ENCODE results near the gene CRYBG2. TPM values are rescaled to one million over a fixed set of nuclear protein-coding genes. Genes with fewer than 3 reads are reported as not detected.
"Not testable (repeated sequence)": the region's sequence is repeated elsewhere in the genome, so short reads cannot be mapped to it uniquely, and the experiment has no call there.

Gene CRYBG2
- total RNA-seq, 2 donors from 2014 or later = 1.6 to 2.3 TPM

DNA sequence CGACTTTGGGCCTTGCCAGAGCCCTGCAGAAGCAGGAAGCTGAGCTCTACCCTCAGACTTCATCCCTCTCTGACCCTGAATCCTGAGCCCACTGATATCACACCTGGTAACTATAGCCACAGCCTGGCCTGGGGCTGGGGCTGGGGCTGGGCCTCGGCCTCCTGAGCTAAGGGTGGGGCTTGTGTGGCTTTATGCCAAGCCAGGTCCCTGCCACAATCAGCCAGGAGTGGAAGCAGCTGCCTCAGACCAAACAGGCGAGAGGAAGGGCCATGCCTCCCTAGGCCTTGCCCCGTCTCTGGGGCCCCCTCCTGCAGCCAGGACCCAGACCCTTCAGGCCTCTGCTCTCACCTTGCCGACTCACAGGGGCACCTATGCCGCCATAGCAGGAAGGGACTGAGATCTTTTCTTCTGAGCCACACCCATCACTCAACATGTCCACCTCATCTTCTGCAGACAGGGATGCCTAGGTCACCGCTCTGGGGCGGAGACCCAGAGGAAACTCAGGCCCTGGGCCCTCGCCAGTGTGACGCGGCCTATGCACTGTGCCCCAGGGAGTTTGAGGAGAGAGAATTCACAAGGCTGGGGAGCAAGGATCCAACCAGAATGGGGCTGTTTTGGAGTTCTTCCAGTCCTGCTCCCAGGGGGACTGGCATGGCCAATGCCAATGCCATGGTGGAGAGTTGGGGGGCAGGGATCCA lies 53.2 kb downstream of the CRYBG2 start:
- Mint-ChIP-seq H3K36me3 (ENCODE audit: insufficient read depth in 2 of 2) (peaks cover 0 to 2% of the 10 kb centered on the region in 2 donors), H3K27me3 (ENCODE audit: low read depth) (no peaks in the 10 kb centered on the region), H3K27ac (peak overlapping the region; percentile 10), H3K4me1 (ENCODE audit: low read depth) (peaks cover 15% of the 10 kb centered on the region), H3K9me3 (no peaks in the 10 kb centered on the region), H3K4me3 (no peak overlapping the region)
- no peak for ATAC-seq (replicated peaks in 1 of 2)
- no peak for DNase-seq

DNA sequence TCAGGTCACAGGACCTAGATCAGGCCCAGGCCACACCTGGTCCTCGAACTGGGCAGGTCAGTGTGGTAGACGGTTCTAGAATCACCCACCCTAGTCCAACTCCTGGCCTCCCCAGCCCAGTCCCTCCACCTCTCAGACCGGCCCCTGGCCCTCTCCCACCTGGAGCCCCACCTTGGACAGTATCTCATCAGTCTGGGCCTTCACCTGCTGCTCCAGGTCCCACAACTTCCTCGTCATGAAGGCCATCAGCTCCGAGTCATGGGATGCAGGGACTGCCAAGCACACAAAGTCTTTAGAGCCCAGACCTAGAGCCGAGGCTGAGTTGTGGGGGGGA lies 56.2 kb downstream of the CRYBG2 start:
- no peak for DNase-seq
- Mint-ChIP-seq H3K27ac (no peak overlapping the region), H3K4me3 (no peak overlapping the region), H3K9me3 (no peaks in the 10 kb centered on the region), H3K4me1 (ENCODE audit: low read depth) (peaks cover 7% of the 10 kb centered on the region), H3K36me3 (ENCODE audit: insufficient read depth in 2 of 2) (peaks cover 0 to 2% of the 10 kb centered on the region in 2 donors), H3K27me3 (ENCODE audit: low read depth) (no peaks in the 10 kb centered on the region)
- ATAC-seq (replicated peaks in 1 of 2) = no peak

DNA sequence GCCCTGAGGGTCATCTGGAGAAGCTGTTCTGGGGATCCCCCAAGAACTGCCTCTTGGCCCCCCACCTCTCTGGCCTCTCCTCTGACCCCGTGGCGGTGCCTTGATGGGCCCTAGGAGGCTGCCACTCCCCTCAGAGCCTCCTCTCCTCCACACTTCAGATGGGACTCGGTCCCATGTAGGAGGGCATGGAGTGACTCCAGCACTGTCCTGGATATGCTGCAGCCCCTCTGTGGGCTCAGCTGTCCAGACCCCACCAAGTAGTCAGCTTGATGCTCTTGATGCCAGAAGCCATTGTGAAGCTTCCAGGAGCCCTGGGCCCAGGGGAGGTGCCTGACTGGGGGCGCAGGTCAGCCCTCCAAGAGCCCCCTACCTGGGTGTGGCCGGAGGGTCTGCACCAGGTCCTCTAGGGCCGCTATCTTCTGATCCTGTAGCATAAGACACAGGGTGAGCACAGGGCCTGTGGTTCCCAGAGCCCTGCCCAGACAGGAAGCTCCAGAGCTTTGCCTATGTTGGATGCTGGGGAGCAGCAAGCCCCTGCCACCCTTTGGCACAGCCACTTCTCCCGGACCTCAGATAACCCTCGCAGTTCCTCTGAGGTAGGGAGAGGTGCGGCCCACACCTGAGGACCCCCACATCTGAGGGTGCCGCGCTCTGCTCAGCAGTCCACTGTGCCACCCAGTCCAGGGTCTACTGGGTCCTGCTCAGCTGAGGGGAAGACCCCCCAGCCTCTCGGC lies 56.7 kb downstream of the CRYBG2 start:
- Mint-ChIP-seq H3K4me3 (no peak overlapping the region), H3K4me1 (ENCODE audit: low read depth) (peaks cover 9% of the 10 kb centered on the region), H3K36me3 (ENCODE audit: insufficient read depth in 2 of 2) (peaks cover 0 to 3% of the 10 kb centered on the region in 2 donors), H3K27me3 (ENCODE audit: low read depth) (no peaks in the 10 kb centered on the region), H3K9me3 (no peaks in the 10 kb centered on the region), H3K27ac (no peak overlapping the region)
- ATAC-seq (replicated peaks in 1 of 2) (no peak), DNase-seq (no peak)

DNA sequence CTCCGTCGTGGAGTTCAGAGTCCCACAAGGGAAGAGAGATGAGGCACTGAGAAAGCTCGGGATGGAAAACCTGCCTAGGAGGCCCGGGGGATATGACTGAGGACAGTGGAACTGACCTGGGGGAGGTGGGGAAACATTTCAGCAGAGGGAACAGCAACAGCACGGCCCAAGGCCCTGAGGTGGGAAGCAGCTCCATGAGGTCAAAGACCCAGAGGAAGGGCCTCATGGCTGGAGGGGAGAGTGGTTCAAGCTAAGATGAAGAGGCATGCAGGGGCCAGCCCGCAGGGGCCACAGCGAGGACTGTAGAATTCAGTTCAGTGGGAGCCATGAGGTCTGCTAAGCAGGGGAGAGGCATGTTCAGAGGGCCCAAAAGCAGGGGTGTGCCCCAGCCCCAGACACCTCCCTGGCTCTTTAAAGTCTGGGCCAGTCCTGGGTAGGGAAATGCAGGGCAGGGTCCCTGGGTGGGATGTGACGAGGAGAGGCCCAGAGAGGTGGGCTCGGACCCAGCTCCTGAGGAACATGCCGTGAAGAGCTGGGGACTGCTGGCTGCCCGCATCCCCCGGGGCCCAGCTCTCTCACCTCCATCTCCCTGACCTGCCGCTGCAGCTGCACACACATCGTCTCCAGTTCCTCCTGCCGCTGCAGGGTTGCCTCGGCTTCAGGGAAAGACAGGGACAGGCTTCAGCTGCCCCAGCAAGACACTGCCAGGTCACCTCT lies 57.4 kb downstream of the CRYBG2 start:
- Mint-ChIP-seq H3K27me3 (ENCODE audit: low read depth) (no peaks in the 10 kb centered on the region), H3K4me3 (no peak overlapping the region), H3K27ac (no peak overlapping the region), H3K4me1 (ENCODE audit: low read depth) (peaks cover 14% of the 10 kb centered on the region), H3K9me3 (no peaks in the 10 kb centered on the region), H3K36me3 (ENCODE audit: insufficient read depth in 2 of 2) (peaks cover 0 to 5% of the 10 kb centered on the region in 2 donors)
- ATAC-seq (replicated peaks in 1 of 2) (no peak), DNase-seq (no peak)

DNA sequence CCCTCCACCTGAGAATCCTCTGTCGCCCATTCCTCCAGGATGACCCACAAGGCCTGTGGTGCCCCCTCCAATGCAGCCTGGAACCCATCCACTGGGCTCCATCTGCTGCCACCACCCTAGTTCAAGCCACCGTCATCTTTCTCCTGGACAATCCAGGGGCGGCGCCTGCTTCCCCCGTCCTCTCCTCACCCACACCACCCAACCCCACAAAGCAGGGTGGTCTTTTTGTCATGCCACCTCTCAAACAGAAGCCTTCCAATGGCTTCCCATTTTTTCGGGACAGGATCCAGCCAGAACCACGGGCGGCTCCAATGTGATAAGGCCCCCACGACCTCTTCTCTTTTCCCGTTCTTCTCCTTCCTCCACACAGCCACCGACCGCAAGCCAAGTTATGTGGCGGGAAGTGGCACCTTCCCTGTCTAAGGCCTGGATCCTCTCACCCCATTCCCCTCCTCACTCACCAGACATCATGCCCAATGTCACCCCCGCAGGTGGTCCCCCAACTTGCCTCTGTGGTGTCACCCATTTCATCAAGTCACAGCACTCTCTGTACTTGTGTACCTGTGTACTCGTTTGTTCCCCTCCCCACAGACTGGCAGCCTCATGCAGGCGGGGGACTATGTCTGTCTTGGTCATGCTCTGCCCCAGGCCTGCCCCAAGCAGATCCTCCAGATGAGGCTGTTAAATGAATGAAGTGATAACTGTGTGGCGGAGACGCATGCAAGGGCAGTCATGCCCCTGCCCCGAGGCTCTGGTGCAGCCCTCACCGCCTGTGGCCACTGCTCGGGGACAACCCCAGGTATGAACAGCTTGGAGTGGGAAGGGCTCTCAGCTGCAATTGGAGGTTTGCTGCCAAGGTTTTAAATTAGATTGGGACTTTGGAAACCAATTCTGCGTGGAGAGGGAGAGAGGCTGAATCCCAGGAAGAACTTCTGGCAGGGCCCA lies 58.5 kb downstream of the CRYBG2 start:
- DNase-seq (no peak), ATAC-seq (replicated peaks in 1 of 2) (no peak)
- peaks cover 0 to 5% of the 10 kb centered on the region in 2 donors for H3K36me3 Mint-ChIP-seq (ENCODE audit: insufficient read depth in 2 of 2)
- peaks cover 22% of the 10 kb centered on the region for H3K4me1 Mint-ChIP-seq (ENCODE audit: low read depth)
- H3K9me3 Mint-ChIP-seq = no peaks in the 10 kb centered on the region
- H3K27me3 Mint-ChIP-seq (ENCODE audit: low read depth) = no peaks in the 10 kb centered on the region
- H3K4me3 Mint-ChIP-seq = no peak overlapping the region
- no peak overlapping the region for H3K27ac Mint-ChIP-seq

DNA sequence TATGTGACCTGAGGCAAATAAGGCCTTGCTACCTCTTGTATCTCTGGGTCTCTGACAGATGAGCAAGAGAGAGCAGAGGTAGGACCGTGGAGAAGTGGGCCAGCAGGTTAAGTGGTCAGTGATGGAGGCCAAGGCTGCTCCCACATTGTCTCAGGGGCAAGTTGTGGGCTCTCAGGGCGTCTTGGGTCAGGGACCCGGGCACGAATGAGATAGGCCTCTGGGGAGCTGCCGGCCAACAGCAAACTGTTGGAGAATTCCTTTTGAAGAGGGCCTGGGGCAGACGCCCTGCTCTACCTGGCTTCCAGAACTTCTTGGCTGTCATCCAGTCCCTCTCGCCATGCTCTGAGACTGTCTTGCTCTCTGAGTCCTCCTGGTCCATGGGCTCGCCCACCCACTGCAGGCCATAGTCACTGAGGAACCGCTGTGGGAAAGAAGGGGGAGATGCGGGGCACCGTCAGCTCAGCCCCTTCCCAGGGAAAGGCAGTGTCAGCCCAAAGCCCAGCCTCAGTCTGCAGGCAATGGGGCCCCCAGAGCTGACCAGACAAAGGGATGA lies 59.9 kb downstream of the CRYBG2 start:
- H3K27me3 Mint-ChIP-seq (ENCODE audit: low read depth) = no peaks in the 10 kb centered on the region
- no peak for ATAC-seq (replicated peaks in 1 of 2)
- H3K36me3 Mint-ChIP-seq (ENCODE audit: insufficient read depth in 2 of 2) = peaks cover 0 to 5% of the 10 kb centered on the region in 2 donors
- no peak overlapping the region for H3K4me3 Mint-ChIP-seq
- DNase-seq = no peak
- peaks cover 37% of the 10 kb centered on the region for H3K4me1 Mint-ChIP-seq (ENCODE audit: low read depth)
- H3K9me3 Mint-ChIP-seq = no peaks in the 10 kb centered on the region
- no peak overlapping the region for H3K27ac Mint-ChIP-seq

DNA sequence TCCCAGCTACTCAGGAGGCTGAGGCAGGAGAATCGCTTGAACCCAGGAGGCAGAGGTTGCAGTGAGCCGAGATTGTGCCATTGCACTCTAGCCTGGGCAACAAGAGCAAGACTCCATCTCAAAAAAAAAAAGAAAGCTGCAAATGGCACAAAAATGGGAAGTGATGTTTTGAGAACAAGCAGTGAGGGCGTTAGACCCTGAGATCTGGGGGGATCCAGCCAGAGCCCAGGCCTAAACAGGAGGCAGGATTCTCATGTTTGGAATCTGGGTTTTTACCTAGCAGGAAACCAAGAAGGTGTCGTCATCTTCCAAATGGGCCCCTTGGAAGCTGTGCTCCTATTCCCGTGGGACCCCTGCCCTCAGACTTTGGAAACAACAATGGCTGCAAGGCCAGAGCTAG lies 61.2 kb downstream of the CRYBG2 start:
- not testable (repeated sequence) for H3K9me3 Mint-ChIP-seq; H3K27me3 Mint-ChIP-seq (ENCODE audit: low read depth); ATAC-seq (replicated peaks in 1 of 2); H3K36me3 Mint-ChIP-seq (ENCODE audit: insufficient read depth in 2 of 2); DNase-seq; H3K4me3 Mint-ChIP-seq
- peaks cover 49% of the 10 kb centered on the region for H3K4me1 Mint-ChIP-seq (ENCODE audit: low read depth)
- H3K27ac Mint-ChIP-seq = peak overlapping the region; percentile 61

DNA sequence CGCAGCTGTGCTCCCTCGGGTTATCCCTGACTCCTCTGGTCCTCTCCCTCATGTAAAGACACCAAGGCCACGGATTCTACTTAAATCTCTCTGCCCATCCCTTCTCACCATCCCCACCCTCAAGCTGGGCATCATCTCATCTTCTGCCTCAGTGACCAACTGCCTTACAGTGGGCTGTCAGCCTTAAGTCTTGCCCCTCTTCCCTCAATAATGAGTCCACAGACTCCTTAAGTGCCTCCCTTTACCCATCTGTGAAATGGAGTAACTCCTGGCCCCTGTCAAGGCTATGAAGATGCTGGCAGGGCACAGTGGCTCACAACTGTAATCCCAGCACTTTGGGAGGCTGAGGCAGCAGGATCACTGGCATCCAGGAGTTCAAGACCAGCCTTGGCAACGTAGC lies 62.0 kb downstream of the CRYBG2 start:
- Mint-ChIP-seq H3K27me3 (ENCODE audit: low read depth) (no peaks in the 10 kb centered on the region), H3K4me3 (no peak overlapping the region), H3K27ac (peak overlapping the region; percentile 69), H3K9me3 (no peaks in the 10 kb centered on the region), H3K4me1 (ENCODE audit: low read depth) (peaks cover 57% of the 10 kb centered on the region), H3K36me3 (ENCODE audit: insufficient read depth in 2 of 2) (peaks cover 0 to 5% of the 10 kb centered on the region in 2 donors)
- ATAC-seq (replicated peaks in 1 of 2) (no peak), DNase-seq (no peak)

DNA sequence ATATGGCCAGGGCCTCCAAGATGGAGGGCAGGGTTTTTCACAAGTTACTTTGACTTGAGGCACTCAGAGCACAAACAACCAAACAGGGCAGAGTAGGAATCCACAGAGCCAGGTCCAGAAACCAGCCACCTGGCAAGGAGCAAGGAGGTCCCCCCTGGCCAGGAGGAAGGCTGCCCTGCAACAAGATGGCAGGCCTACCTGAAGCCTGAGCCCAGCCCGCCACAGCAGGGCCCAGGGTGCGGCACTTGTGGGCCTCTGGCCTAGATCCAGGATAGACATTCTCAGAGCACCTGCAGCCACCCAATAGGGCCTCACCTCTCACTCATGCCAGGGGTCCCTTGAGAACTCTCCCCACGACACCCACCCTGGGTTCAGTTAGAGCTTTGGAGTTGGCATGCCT lies 62.5 kb downstream of the CRYBG2 start:
- Mint-ChIP-seq H3K36me3 (ENCODE audit: insufficient read depth in 2 of 2) (peaks cover 0 to 5% of the 10 kb centered on the region in 2 donors), H3K9me3 (no peaks in the 10 kb centered on the region), H3K4me1 (ENCODE audit: low read depth) (peaks cover 62% of the 10 kb centered on the region), H3K27me3 (ENCODE audit: low read depth) (no peaks in the 10 kb centered on the region), H3K4me3 (no peak overlapping the region), H3K27ac (peak overlapping the region; percentile 36)
- DNase-seq = no peak
- no peak for ATAC-seq (replicated peaks in 1 of 2)

DNA sequence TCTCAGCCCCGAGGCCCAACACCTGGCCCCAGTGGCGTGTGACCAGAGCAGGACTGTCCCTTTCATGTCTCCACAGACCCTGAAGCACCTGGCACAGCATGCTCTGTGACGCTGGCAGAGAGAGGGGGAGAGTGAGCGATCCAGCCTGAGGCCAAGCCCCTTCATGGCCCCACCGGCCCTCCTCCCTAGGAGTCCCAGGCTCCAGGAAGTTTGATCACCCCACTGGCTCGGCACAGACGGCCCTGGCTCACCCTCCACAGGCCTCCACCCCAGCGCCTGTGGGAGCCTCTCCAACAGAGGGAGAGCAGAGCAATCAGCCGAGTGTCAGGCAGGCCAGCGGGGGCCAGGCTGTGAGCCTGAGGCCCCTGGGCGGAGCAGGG lies 63.1 kb downstream of the CRYBG2 start:
- Mint-ChIP-seq H3K36me3 (ENCODE audit: insufficient read depth in 2 of 2) (peaks cover 0 to 3% of the 10 kb centered on the region in 2 donors), H3K27me3 (ENCODE audit: low read depth) (no peaks in the 10 kb centered on the region), H3K4me3 (no peak overlapping the region), H3K27ac (no peak overlapping the region), H3K9me3 (no peaks in the 10 kb centered on the region), H3K4me1 (ENCODE audit: low read depth) (peaks cover 67% of the 10 kb centered on the region)
- DNase-seq = no peak
- ATAC-seq (replicated peaks in 1 of 2) = no peak

DNA sequence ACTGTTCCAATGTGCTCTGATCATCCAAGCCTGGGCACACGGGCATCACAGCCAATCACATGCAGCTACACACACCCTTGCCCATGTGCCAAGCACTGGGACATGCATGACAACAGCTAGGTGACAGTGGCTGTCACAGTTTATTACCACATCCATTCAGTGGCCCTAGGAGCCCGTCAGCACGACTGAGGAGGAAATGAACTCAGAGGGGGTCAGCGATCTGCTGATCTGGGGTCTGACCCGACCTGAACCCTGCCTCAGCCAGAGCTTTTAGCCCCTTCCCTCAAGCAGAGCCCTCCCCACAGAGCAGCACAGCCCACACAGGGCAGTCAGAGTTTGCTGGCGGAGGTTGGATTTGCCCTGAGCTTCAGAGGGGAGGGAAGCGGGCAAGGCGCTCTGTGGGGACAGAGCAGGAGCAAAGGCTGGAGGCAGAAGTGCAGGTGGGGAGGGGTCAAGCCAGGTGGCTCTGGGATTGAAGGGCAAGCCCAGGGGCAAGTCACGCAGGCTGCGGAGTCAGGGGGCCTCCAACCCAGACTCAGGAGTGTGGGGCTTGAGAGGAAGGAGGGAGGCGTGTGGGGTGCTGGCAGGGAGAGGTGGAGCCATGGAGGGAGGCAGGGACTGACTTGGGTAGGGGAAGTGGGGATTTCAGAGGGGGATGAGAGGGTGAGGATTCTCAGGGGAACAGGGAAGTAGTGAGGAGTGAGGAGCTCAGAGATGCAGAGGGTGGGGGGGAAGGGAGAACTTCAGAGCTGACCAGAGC lies 63.6 kb downstream of the CRYBG2 start:
- Mint-ChIP-seq H3K9me3 (no peaks in the 10 kb centered on the region), H3K4me1 (ENCODE audit: low read depth) (peaks cover 67% of the 10 kb centered on the region), H3K27ac (peak overlapping the region; percentile 98), H3K36me3 (ENCODE audit: insufficient read depth in 2 of 2) (peaks cover 0 to 3% of the 10 kb centered on the region in 2 donors), H3K4me3 (peak overlapping the region; percentile 77 to 92), H3K27me3 (ENCODE audit: low read depth) (no peaks in the 10 kb centered on the region)
- DNase-seq = no peak
- ATAC-seq (replicated peaks in 1 of 2) = no peak

All from activated T-cell treated with anti-CD3 and anti-CD28 coated beads, Interleukin-2, amount 50 U/mL, for 72 hours (primary cell).